IPS DF 4.7 (cell line): ENCODE results near the gene TMEM273.

Experiments
- DNase-seq: peaks from one replicate; pipeline ENCODE4 v3.0.0-alpha.2; 2013; ENCODE audit warnings: low spot score; ENCODE audit errors: extremely low read depth

TMEM273 gene

DNA sequence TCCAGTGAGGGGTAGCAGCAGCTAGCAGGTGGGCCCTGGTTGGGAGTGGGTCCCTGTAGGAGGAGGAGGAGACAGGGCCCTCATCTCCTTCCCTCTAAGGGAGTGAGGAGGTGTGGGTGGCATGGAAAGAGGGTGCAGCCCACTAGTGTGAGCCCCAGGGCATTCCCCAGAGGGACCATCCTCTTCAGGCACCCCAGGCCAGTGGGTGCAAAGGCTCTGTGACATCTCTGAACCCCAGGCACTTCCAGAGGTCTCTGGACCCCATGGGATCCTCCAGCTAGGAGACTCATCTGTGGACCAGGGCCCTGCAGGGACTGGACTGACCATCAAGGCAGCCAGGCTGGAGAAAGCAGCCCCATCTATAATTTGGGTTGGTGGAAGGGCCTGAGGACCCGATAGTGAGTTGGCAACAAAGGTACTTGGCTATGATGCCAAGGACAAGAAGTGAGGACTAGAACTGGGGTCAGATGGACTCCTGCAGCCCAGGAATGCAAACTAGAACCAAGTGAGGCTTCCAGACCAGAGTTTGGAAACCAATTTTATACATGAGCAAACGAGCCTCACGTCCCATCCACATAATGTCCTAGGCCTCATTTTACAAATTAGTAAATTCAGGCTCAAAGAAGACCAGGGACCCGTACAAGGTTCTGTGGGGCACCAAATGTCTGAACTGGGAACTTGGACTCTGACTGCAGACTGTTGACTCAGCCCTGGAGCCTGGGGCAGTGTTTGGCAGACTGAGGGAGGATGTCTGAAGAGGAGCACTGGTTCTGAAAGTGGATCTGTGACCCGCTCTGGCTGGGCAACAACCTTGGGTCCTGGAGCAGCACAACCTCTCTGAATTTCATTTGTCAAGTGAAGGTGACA lies 71.4 kb downstream of the TMEM273 start:
- no peak for DNase-seq

DNA sequence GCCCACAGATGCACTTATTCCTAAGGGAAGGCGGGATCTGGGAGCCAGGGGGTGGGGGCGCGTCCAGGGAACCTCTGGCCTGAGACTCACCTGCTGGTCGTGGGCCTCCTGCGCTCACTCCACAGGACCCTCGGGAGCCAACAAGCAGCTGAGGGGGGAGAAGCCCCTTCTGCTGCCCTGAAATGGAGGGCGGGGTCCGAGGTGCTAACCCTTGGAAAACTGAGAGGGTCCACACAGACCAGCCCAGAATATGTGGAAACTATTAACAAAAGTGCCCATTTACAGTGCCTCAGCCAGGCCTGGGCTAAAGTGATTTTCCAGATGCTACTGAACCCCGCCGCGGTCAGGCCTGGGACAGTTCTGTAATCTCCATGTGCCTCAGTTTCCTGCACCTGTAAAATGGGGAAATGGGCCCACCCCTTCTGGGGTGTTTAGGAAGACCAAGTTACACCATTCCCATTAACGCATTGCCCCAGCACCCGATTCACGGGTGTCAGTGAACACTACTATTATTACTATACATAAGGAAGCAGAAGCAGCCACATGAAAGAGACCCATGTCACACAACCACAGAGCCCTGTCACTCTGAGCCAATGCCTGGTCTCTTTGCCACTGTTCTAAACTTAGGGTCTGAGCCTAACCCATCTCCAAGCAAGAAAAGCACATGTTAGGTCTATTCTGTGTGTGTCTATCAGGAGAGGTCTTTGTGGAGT lies 72.2 kb downstream of the TMEM273 start:
- no peak for DNase-seq

DNA sequence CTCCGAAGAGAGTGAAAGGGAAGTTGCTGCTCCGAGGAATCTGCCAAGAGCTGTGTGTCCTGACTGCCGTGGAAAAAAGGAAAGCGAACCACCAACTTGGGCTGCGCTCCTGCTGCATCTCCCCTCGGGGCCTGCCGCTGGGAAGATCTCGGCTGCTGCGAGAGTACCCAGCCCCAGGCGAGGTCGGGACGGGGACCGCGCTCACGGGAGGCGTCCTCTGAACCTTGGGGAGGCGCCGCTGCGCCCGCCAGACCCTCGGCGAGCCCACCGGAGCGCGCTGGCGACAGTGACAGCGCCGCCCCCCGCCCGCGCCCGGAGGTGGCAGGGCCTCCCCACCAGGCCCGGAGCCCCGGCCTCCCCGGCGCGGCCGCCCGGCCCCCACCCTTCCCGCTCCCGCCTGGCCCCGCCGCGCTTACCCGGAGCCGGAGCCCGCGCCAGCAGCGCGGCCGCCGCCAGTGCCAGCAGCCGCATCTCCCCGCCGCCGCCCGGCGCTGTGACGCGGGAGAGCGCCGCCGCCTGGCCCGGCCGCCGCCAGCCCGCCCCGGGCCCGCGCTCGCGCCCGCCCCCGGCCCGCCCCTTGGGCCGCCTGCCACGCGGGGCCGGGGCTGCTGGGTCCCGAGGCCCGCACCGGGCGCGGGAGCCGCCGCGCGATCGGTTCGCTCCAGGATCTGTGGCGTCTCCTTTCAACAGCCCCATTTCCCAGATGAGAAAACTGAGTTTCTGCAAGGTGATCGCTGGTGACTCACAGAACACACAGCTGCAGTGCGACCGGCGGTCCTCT lies 73.0 kb downstream of the TMEM273 start, which contains the start of gene VSTM4:
Gene VSTM4 (minus strand): TSS at position 508 of the 781 bp plus-strand sequence. CDS start 37 bp downstream, at position 471.
- peak; percentile 9 for DNase-seq

GRCh38 chr10:49114718-49115014 lies 73.5 kb downstream of the TMEM273 start:
- DNase-seq: no peak

- DNase-seq: no peak
Measured at GRCh38 chr10:49113741-49114141, 74.5 kb downstream of the TMEM273 start.

GRCh38 chr10:49112851-49113250 lies 75.3 kb downstream of the TMEM273 start:
- no peak for DNase-seq

- no peak for DNase-seq
Measured at GRCh38 chr10:49112098-49112497, 76.1 kb downstream of the TMEM273 start.

DNA sequence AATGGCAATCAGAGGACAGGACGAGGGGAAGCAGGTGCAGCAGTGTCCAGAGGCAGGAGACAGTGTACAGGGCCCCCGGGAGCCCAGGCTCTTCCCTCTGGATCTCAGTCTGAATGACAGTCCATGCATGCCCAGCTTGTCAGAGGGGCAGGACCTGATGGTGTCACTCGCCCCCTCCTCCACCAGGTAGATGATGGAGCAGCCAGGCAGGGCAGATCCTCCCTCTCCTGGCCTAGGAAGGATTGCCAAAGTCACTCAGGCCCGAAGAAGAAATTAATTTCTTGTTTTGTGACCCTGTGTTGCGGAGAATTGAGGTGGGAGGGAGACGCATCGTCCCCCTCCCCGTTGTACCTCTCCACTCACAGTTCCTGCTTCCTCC lies 76.9 kb downstream of the TMEM273 start:
- no peak for DNase-seq

GRCh38 chr10:49110684-49111319 lies 77.4 kb downstream of the TMEM273 start:
- DNase-seq: no peak

DNA sequence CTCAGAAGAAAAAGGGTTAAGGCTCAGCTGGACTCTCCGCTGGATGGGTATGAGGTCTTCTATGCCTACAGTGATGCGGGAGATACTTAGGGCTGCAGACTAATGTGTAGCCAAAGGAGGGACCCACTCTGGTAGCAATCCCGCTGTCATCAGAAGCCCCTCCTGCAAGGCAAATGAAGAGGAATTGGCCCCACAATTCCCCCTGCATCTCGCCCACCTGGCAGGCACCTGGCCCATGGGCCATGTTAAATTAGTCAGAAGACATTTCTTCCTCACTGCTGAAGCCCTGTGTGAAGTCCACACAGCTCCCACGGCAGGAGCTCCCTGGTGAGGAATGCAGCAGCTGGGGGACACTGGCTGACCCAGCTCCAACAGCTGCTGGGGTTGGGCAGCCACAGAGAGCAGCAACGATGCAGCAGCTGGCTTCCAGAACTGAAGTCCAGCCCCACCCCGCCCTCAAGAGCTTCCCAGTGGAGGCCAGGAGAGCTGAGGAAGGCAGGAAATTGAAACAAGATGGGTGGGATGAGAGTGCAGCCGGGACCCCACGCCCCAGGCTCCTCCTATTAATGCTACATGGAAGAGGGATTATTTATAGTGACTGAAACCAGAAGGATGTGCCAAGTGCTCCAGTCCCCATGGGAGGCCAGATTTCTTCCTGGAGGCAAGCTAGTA lies 78.4 kb downstream of the TMEM273 start:
- DNase-seq: no peak

GRCh38 chr10:49108656-49109055 lies 79.5 kb downstream of the TMEM273 start:
- DNase-seq: no peak

DNA sequence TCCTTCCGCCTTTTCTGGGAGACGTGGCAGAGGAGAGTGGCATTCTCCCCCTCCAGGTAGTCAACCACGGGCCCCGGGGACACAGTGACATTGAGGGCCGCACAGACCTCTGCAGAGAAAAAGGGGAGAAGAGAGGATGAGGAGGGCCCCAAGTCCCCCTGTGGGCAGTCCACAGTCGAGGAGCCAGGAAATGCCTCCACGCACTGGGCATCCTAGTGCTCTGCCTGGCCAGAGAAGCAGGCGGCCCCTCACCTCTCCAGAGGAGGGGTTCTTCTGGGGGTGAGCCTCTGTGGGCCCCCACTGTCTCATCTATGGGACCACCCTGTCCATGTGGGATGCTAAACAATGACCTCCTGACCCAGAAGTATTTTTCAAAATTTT lies 80.3 kb downstream of the TMEM273 start:
- DNase-seq: no peak

GRCh38 chr10:49107111-49107886 lies 80.9 kb downstream of the TMEM273 start:
- no peak for DNase-seq

DNA sequence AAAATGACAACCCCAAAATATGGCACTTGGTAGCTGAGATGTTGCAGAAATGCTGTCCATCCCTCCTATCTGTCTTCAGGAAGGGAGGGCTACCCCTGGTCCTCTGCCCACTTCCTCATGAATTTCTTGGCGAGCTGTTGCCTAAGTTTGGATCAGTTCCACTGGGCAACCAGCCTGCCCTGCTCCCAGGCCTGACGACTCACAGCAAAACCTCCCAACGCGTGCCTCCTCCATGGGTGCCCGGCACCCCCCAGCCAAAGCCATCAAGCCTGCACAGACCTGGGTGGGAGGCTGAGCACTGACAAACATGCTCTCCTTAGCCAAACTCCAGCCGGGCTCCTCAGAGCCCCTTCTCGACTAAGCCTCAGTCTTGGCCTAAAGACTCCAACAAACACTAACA lies 81.7 kb downstream of the TMEM273 start:
- DNase-seq: no peak

DNA sequence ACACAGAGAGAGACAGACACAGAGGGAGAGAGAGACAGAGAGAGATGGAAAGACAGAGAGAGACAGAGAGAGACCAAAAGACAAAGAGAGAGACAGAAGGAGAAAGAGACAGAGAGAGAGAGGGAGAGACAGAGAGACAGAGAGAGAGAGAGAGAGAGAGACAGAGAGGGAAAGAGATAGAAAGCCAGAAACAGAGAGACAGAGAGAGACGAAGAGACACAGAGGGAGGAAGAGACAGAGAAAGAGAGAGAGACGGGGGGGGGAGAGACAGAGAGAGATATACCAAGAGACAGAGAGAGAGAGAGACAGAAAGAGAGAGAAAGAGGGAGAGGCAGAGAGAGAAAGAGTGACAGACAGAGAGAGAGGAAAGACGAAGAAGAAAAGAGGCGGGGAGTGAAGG lies 83.1 kb downstream of the TMEM273 start:
- DNase-seq: no peak
